K562 (cell line): ENCODE data around the gene PCMTD2. TPM values are rescaled to one million over a fixed set of nuclear protein-coding genes. Genes with fewer than 3 reads are reported as not detected.
A peak's percentile ranks its signal among the peaks of the same experiment; 100 is the strongest.

Experiments
- ATAC-seq: fragments of 200-7000 bp; cut with Tn5 transposase; 3 replicates; pipeline ENCODE4 v1.9.1; 2020; ENCODE audit warnings: moderate library complexity
- BruUV-seq: library from RNA; stranded (reverse); fragments of 400-500 nt; replicated peaks from 2 replicates; lab custom pipeline; 2021; lab: Mats Ljungman, UMichigan
- CTCF ChIA-PET: fragments of 300-600 bp; formaldehyde crosslinking; extraction: SDS; loops from one replicate; lab custom pipeline; 2021; ENCODE audit warnings: low intra/inter-chr PET ratio; lab: Yijun Ruan, JAX
- POLR2A ChIA-PET: fragments of 300-600, 350-650 bp; sonication (Branson Sonifier 250); formaldehyde crosslinking; extraction: SDS; loops from one replicate; lab custom pipeline; 2021; ENCODE audit warnings: antibody characterized with exemption, inconsistent platforms; lab: Yijun Ruan, JAX
- DNase-seq, 4 experiments: peaks; one replicate each; pipeline versions ENCODE4 v3.0.0 to v3.0.0-alpha.2; 2011 to 2018; ENCODE audit warnings: low spot score in 3 of 4, mixed read lengths in 3 of 4; ENCODE audit errors: extremely low read depth in 1 of 4
- FAIRE-seq: peaks from 2 replicates; lab custom pipeline; 2011; peaks lifted over from hg19 to GRCh38; lab: Jason Lieb, UNC
- H2AFZ ChIP-seq: 2 replicates; pipeline ENCODE4 v1.6.0; 2011; ENCODE audit warnings: low read depth, low read length, control low read depth, inconsistent platforms
- H3K27ac ChIP-seq: fragments of 200-600 bp; 3 replicates; pipeline ENCODE4 v1.8.0; 2011; ENCODE audit warnings: low read depth, mild to moderate bottlenecking, control low read depth, inconsistent platforms, low read length, moderate library complexity, mixed read lengths; ENCODE audit errors: extremely low read depth
- H3K27me3 ChIP-seq, 2 experiments: fragments of 300-600 bp in 1 of 2; 2 replicates in 1 of 2; 3 replicates in 1 of 2; pipeline versions ENCODE4 v1.6.0 to v1.8.0; 2011; ENCODE audit warnings: inconsistent platforms in 2 of 2, low read length in 2 of 2, mild to moderate bottlenecking in 1 of 2, mixed read lengths in 1 of 2, moderate library complexity in 1 of 2; ENCODE audit not compliant: control insufficient read depth in 2 of 2, insufficient read depth in 2 of 2
- H3K36me3 ChIP-seq: fragments of 300-600 bp; 3 replicates; pipeline ENCODE4 v1.8.0; 2011; ENCODE audit warnings: mild to moderate bottlenecking, low read length, inconsistent platforms; ENCODE audit not compliant: control insufficient read depth, insufficient read depth
- H3K4me1 ChIP-seq, 2 experiments: fragments of 200-600 bp in 1 of 2; replicated peaks in 1 of 2; 2 replicates in 1 of 2; 3 replicates in 1 of 2; pipeline versions ENCODE4 v1.5.1 to v1.8.0; 2011; ENCODE audit warnings: inconsistent platforms in 2 of 2, low read length in 2 of 2, mild to moderate bottlenecking in 1 of 2, mixed read lengths in 1 of 2, moderate library complexity in 1 of 2; ENCODE audit not compliant: control insufficient read depth in 2 of 2, insufficient read depth in 2 of 2
- H3K4me2 ChIP-seq: 2 replicates; pipeline ENCODE4 v1.6.1; 2011; ENCODE audit warnings: low read length, control low read depth, inconsistent platforms, mixed read lengths; ENCODE audit not compliant: insufficient read depth
- H3K4me3 ChIP-seq: fragments of 200-600 bp; sonication (generic), shearing (Covaris generic); 2 replicates; pipeline ENCODE4 v1.5.1; 2016; ENCODE audit warnings: control low read depth, inconsistent platforms
- H3K79me2 ChIP-seq: fragments of 200-600 bp; 3 replicates; pipeline ENCODE4 v1.8.0; 2011; ENCODE audit warnings: low read length, inconsistent platforms; ENCODE audit not compliant: control insufficient read depth, insufficient read depth
- H3K9ac ChIP-seq, 2 experiments: 2 replicates each; pipeline versions ENCODE4 v1.6.0 to v1.6.1; 2011; ENCODE audit warnings: low read depth in 2 of 2, low read length in 2 of 2, control low read depth in 1 of 2, inconsistent platforms in 1 of 2, mild to moderate bottlenecking in 1 of 2, mixed read lengths in 1 of 2; ENCODE audit not compliant: insufficient read depth in 1 of 2
- H3K9me1 ChIP-seq: one replicate; pipeline ENCODE4 v1.6.0; 2011; ENCODE audit warnings: inconsistent platforms, mild to moderate bottlenecking, low read length, moderate library complexity; ENCODE audit not compliant: control insufficient read depth, insufficient read depth
- H3K9me3 ChIP-seq: replicated peaks from 2 replicates; pipeline ENCODE4 v1.5.1; 2011; ENCODE audit warnings: low read depth, low read length, inconsistent platforms; ENCODE audit not compliant: control insufficient read depth, insufficient read depth
- H4K20me1 ChIP-seq: replicated peaks from 2 replicates; pipeline ENCODE4 v1.6.1; 2011; ENCODE audit warnings: low read length, inconsistent platforms, mixed read lengths; ENCODE audit not compliant: control insufficient read depth, insufficient read depth
- EZH2 ChIP-seq: IDR thresholded peaks from 2 replicates; pipeline ENCODE4 v1.6.1; 2012; ENCODE audit warnings: low read depth, mild to moderate bottlenecking, inconsistent platforms, low read length, borderline replicate concordance
- PKNOX1 ChIP-seq: fragments of 450-650 bp; IDR thresholded peaks from 2 replicates; pipeline ENCODE4 v1.6.1; 2016
- WGBS: fragments of 100-300 bp; shearing (Covaris generic); methylation state at CpG from one replicate; pipeline ENCODE4 v1.1.6; 2016; ENCODE audit warnings: low coverage, mixed read lengths; ENCODE audit not compliant: insufficient coverage; ENCODE audit errors: missing lambda C conversion rate; 5-methylcytosine and 5-hydroxymethylcytosine counted together
- in situ Hi-C: fragments of 300-500 bp; cut with MboI; formaldehyde crosslinking; loops from 4 replicates; pipeline ENCODE4 v1.15.0; 2018; ENCODE audit warnings: inconsistent platforms, mixed read lengths
- intact Hi-C: fragments of 100-400 bp; cut with micrococcal nuclease; formaldehyde crosslinking; loops from 2 replicates; pipeline ENCODE4 v1.14.2; 2022
- polyA plus RNA-seq, 8 experiments: library from polyadenylated mRNA; depleted of rRNA in 4 of 8; stranded (reverse) in 5 of 8; unstranded in 3 of 8; fragments of >200 nt; fragmentation: Nextera tagmentation in 2 of 8; fragmentation: Illumina TruSeq in 1 of 8; extraction: Ambion mirVana in 2 of 8; extraction: Trizol in 1 of 8; gene quantifications; 2 replicates each; pipeline versions ENCODE4 v1.2.1 to v1.2.3, GENCODE V29; 2011 to 2014; ENCODE audit warnings: inconsistent platforms in 1 of 8, missing spikeins in 1 of 8
- total RNA-seq, 7 experiments: library from RNA; depleted of rRNA in 6 of 7; stranded (reverse); fragments of >200 nt in 6 of 7; fragmentation: Illumina TruSeq in 2 of 7; extraction: Trizol in 2 of 7; gene quantifications; 2 replicates each; pipeline versions ENCODE4 v1.2.1 to v1.2.3, GENCODE V29; 2011 to 2021; ENCODE audit warnings: low replicate concordance in 1 of 7

The PCMTD2 gene
- total and polyA plus RNA-seq, 9 of the 15 experiments (the other 6 are each of a cell fraction or from before 2014, with no cell fraction given), result 11.3 to 49.3 (median 28.4) TPM

- H3K9ac ChIP-seq, result no peak overlapping the region
- BruUV-seq, result no TSS peak
- peaks cover 0 to 16% of the 10 kb centered on the region in 2 experiments; a peak in 2 of 5 replicates for H3K4me1 ChIP-seq
- H3K4me2 ChIP-seq, result no peak overlapping the region
- in situ Hi-C loops, result no loop called here
- no peaks in the 10 kb centered on the region for H3K79me2 ChIP-seq
- intact Hi-C loops, result no loop called here
- ChIA-PET CTCF (no interaction called here), POLR2A (interaction anchor here (3.8 kb wide), 1 partner anchor 13 kb away, joined by 20 read pairs; the partner anchor contains the start of gene PCMTD2)
- H4K20me1 ChIP-seq, result no peaks in the 10 kb centered on the region; the same call in none of the 2 replicates
- FAIRE-seq (no peak), DNase-seq (no peak), ATAC-seq (no peak)
- no peak overlapping the region for H3K27ac ChIP-seq
- TF ChIP-seq PKNOX1 (0 out of 2 replicates have a peak, but pooled peaks have one; percentile 17), EZH2 (no peak)
- no peak overlapping the region for H2AFZ ChIP-seq
- no peaks in the 10 kb centered on the region for H3K36me3 ChIP-seq
- peaks cover 27 to 85% of the 10 kb centered on the region in 2 experiments; a peak in 4 of 5 replicates for H3K27me3 ChIP-seq
- no peaks in the 10 kb centered on the region for H3K9me3 ChIP-seq
- WGBS, result 31% methylated on average over 19 of the region's 19 CpGs
- H3K4me3 ChIP-seq, result no peak overlapping the region
- no peaks in the 10 kb centered on the region for H3K9me1 ChIP-seq
Observed at GRCh38 chr20:64242003-64242796, 13.3 kb upstream of the PCMTD2 start.
